RWPE1 (cell line): ENCODE data around the gene CBX8.

Source experiments
- CTCF ChIA-PET: fragments of 350-600 bp; sonication (Branson Sonifier 250); formaldehyde crosslinking; extraction: SDS; loops from one replicate; lab custom pipeline; 2021; lab: Yijun Ruan, JAX
- POLR2A ChIA-PET: fragments of 400-600 bp; formaldehyde crosslinking; extraction: SDS; loops from one replicate; lab custom pipeline; 2020; ENCODE audit warnings: antibody characterized with exemption; ENCODE audit not compliant: low non-redundant PET; lab: Yijun Ruan, JAX
- DNase-seq: peaks from one replicate; pipeline ENCODE4 v3.0.0; 2012; ENCODE audit warnings: low spot score
- H3K27ac ChIP-seq: fragments of 450-650 bp; 2 replicates; pipeline ENCODE4 v1.5.1; 2017
- TF ChIP-seq, protein P1 (sequence below): fragments of 450-650 bp; conservative IDR thresholded peaks from 2 replicates; pipeline ENCODE4 v1.5.1; 2017; ENCODE audit warnings: low read depth, mild to moderate bottlenecking

The CBX8 gene

DNA sequence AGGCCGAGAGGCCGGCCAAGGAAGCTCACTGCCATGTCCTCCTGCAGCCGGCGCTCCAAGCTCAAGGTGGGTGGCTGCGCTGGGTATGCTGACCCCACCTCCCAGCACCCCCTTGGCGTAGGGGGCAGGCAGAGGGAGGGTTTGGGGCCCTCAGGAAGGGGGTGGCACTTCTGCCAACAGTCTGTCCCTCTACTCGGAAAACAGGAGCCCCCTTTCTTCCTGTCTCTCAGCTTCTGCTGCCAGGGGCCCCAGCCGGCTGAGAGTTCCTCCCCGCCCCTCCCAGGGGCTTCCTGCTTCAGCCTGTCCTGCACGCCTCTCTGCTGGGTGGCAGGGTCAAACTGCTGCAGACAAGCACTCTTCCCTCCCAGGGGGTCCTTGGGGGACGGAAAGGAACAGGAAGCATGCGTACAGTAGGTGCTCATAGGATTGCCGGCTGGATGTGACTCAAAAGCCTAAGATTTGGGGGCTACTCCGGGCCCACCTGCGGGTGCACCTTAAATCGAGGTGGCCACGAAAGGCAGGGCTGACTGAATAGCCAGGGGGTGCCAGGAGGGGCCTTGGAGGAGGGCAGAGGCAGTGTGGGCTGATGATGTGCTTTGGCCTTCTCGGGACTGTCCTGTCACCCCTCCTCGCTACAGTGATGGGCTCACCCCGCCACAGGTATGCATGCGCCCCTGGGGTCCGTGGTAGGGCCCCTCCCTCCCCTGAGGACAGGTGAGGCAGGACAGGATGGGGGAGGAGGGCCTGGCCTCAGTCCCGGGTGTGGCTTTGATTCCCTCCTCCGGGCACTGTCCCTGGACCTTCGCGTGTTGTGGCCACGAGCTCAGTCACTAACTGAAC lies 14.9 kb downstream of the CBX8 start:
- ChIA-PET CTCF (interaction anchor here (0.7 kb wide), 1 partner anchor 135 kb away, joined by 4 read pairs; no protein-coding TSS in a partner anchor), POLR2A (no interaction called here)
- 0 out of 2 replicates have a peak overlapping the region, but pooled peaks have one; percentile 2 for H3K27ac ChIP-seq
- TF ChIP-seq, protein P1, sequence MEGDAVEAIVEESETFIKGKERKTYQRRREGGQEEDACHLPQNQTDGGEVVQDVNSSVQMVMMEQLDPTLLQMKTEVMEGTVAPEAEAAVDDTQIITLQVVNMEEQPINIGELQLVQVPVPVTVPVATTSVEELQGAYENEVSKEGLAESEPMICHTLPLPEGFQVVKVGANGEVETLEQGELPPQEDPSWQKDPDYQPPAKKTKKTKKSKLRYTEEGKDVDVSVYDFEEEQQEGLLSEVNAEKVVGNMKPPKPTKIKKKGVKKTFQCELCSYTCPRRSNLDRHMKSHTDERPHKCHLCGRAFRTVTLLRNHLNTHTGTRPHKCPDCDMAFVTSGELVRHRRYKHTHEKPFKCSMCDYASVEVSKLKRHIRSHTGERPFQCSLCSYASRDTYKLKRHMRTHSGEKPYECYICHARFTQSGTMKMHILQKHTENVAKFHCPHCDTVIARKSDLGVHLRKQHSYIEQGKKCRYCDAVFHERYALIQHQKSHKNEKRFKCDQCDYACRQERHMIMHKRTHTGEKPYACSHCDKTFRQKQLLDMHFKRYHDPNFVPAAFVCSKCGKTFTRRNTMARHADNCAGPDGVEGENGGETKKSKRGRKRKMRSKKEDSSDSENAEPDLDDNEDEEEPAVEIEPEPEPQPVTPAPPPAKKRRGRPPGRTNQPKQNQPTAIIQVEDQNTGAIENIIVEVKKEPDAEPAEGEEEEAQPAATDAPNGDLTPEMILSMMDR = no peak
- DNase-seq = no peak

DNA sequence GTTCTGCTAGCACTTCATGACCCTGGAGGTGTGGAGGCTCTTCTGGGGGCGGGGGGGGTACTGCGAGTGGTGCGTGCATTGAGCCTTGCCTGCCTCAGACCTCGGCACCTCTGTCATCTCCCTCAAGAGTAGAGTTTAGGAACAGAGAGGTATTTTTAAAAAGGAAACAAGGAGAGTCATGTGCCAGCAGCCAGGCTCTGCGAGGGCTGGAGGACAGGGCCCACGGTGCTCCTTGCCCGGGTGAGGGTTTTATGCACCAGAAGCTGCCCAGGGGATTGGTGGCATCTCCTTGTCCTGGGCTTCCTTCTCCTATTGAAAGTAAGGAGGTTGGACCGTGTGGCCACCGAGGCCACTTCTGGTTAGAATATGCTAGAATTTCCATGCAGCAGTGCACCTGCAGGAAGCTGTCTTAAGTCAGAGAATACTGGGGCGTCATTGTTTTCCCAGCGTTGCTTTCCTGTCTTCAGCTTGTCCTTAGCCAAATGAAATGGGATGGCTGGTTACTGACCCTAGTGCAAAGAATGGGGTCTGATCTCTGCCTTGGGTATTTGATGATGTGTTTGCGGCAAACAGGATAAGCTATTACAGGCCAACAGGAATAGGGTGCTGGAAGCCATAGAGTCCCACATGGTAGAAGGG lies 15.7 kb downstream of the CBX8 start:
- ChIA-PET CTCF (interaction anchor here (0.7 kb wide), 1 partner anchor 135 kb away, joined by 4 read pairs; no protein-coding TSS in a partner anchor), POLR2A (no interaction called here)
- no peak for DNase-seq
- TF ChIP-seq, protein P1 = no peak
- H3K27ac ChIP-seq = no peak overlapping the region

DNA sequence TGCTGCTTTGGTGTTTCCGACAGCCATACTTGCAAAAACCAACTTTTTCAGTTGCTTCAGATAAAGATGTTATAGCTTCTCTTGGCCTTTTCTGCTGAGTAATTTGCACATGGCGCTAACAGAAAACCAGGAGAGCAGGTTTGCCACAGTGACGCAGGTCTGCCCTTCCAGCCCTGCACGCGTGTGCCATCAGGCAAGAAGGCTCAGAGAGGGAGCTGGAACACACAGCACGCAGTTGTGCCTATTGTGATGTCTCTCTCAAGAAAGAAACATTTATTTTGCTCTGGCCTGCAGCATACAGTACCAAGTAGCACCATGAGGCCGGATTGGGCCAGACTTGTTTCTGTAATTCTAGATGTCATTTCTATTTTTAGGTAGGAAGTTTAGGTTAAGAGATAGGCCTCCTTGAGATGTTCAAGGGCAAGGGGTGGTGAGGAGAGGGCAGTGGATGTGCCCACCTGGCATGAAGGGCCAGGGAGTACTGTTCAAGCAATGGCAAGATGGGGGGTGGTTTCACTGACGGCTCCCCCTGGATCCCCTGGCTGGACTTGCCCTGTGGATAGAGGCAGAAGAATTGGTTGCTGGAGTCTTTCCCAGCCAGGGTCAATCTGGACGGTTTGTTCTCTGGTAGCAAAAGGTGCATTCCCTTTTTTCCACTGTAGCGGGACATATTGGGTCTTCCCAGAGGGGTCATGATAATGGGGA lies 17.1 kb downstream of the CBX8 start:
- no peak for DNase-seq
- ChIA-PET CTCF (interaction anchor here (1.1 kb wide), 1 partner anchor 38 kb away, joined by 6 read pairs; no protein-coding TSS in a partner anchor), POLR2A (no interaction called here)
- TF ChIP-seq, protein P1 = no peak
- peak overlapping the region; percentile 9; the same call in 1 of the 2 replicates for H3K27ac ChIP-seq

DNA sequence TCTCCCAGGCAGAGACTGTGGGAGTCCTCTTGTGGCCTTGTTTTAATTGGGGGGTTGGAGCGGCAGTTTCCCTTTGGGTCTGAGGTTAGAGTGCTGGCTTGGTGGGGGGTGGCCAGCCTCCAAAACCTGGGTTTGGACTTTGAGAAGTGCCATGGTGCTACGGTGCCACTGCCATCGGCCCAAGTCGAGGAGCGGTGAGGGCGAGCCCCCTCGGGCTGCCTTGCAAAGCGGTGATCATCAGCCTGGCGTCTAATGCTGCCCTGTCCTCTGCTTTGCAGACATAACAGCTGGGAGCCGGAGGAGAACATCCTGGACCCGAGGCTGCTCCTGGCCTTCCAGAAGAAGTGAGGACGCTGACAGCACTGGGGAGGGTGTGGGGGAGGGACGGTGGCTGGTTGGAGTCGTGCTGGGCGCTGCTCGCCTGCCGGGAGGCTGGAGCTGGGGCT lies 17.8 kb downstream of the CBX8 start:
- TF ChIP-seq, protein P1 = no peak
- DNase-seq = no peak
- H3K27ac ChIP-seq = peak overlapping the region; percentile 63; the same call in 1 of the 2 replicates
- CTCF ChIA-PET = interaction anchor here (0.6 to 1.3 kb wide), 3 partner anchors 10 to 1049 kb away, joined by 3 to 6 read pairs (median 3); no protein-coding TSS in a partner anchor
- POLR2A ChIA-PET = interaction anchor here (0.6 kb wide), 1 partner anchor 1126 kb away, joined by 3 read pairs; no protein-coding TSS in a partner anchor

DNA sequence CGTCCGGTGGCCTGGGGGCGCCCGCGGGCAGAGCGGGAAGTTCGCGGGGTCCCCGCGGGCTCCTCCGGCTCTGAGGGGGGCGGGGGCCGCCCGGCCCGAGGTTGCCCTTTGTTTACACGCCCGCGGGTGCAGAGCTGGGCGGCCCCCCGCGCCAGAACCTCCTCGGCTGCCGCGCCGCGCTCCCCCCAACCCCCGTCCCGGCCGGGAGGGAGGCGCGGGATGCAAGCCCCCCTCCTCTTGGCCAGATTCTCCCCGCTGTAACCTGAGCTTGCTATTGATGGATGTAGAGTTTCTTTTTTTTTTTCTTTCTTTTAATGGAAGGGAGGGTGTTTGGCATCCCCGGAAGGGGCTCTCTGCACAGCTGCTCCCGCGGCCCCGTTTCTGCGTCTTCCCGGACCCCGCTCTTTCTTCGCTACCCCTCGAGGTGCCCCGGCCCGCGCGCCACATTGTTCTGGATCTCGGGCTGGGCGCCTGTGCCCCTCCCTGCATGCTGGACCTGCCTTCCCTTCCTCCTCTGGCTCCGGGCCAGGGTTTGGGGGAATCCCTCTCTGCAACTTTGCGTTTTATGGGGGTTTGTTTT lies 18.3 kb downstream of the CBX8 start:
- POLR2A ChIA-PET = interaction anchor here (0.6 kb wide), 1 partner anchor 1125 kb away, joined by 3 read pairs; no protein-coding TSS in a partner anchor
- H3K27ac ChIP-seq = peak overlapping the region; percentile 63
- TF ChIP-seq, protein P1 = no peak
- CTCF ChIA-PET = interaction anchor here (0.6 to 1.3 kb wide), 5 partner anchors 10 to 1050 kb away, joined by 3 to 7 read pairs (median 3); no protein-coding TSS in a partner anchor
- DNase-seq = no peak
